Mesenchymal stem cell (in vitro differentiated cells and primary cell): ENCODE data around the gene PLEKHO2.
A peak's percentile ranks its signal among the peaks of the same experiment; 100 is the strongest.

Experiments
- DNase-seq: peaks from one replicate; pipeline ENCODE4 v3.0.0-alpha.2; 2013
- H2AFZ ChIP-seq: one replicate; pipeline ENCODE4 v1.6.1; 2013; ENCODE audit warnings: low read depth, mild to moderate bottlenecking, control low read depth, inconsistent platforms, low read length, moderate library complexity
- H2AK5ac ChIP-seq: 2 replicates; pipeline ENCODE4 v1.6.1; 2013; ENCODE audit warnings: low read length, moderate library complexity, mild to moderate bottlenecking, inconsistent platforms; ENCODE audit not compliant: severe bottlenecking
- H2BK120ac ChIP-seq: one replicate; pipeline ENCODE4 v1.6.1; 2013; ENCODE audit warnings: low read depth, mild to moderate bottlenecking, inconsistent platforms, low read length, moderate library complexity
- H2BK12ac ChIP-seq, 2 experiments: one replicate each; pipeline ENCODE4 v1.6.1; 2013; ENCODE audit warnings: inconsistent platforms in 2 of 2, low read length in 2 of 2, mild to moderate bottlenecking in 2 of 2, moderate library complexity in 2 of 2, control low read depth in 1 of 2
- H2BK15ac ChIP-seq: one replicate; pipeline ENCODE4 v1.6.1; 2013; ENCODE audit warnings: mild to moderate bottlenecking, low read depth, inconsistent platforms; ENCODE audit not compliant: poor library complexity, severe bottlenecking
- H2BK5ac ChIP-seq: 2 replicates; pipeline ENCODE4 v1.6.1; 2013; ENCODE audit warnings: low read depth, mild to moderate bottlenecking, low read length, control low read depth, inconsistent platforms; ENCODE audit not compliant: poor library complexity, severe bottlenecking
- H3K14ac ChIP-seq, 2 experiments: one replicate each; pipeline ENCODE4 v1.6.1; 2013; ENCODE audit warnings: inconsistent platforms in 2 of 2, low read length in 2 of 2, control low read depth in 1 of 2, mild to moderate bottlenecking in 1 of 2, moderate library complexity in 1 of 2
- H3K18ac ChIP-seq, 2 experiments: one replicate each; pipeline ENCODE4 v1.6.1; 2013; ENCODE audit warnings: inconsistent platforms in 2 of 2, low read length in 2 of 2, control low read depth in 1 of 2, low read depth in 1 of 2, mild to moderate bottlenecking in 1 of 2
- H3K23ac ChIP-seq, 2 experiments: one replicate each; pipeline ENCODE4 v1.6.1; 2013; ENCODE audit warnings: inconsistent platforms in 2 of 2, low read length in 2 of 2, mild to moderate bottlenecking in 2 of 2, moderate library complexity in 2 of 2, control low read depth in 1 of 2
- H3K27ac ChIP-seq: 2 replicates; pipeline ENCODE4 v1.5.1; 2013; ENCODE audit warnings: mild to moderate bottlenecking, moderate library complexity, low read length, control low read depth, inconsistent platforms; ENCODE audit not compliant: poor library complexity, severe bottlenecking
- H3K27me3 ChIP-seq, 2 experiments: 2 replicates each; pipeline versions ENCODE4 v1.6.1 to v1.7.0; 2013; ENCODE audit warnings: low read length in 2 of 2, mild to moderate bottlenecking in 2 of 2, moderate library complexity in 2 of 2, control low read depth in 1 of 2, inconsistent platforms in 1 of 2; ENCODE audit not compliant: control insufficient read depth in 1 of 2, insufficient read depth in 1 of 2
- H3K36me3 ChIP-seq, 2 experiments: 2 replicates each; pipeline versions ENCODE4 v1.6.1 to v1.7.0; 2013; ENCODE audit warnings: low read length in 2 of 2, control low read depth in 1 of 2, inconsistent platforms in 1 of 2, low read depth in 1 of 2, mild to moderate bottlenecking in 1 of 2; ENCODE audit not compliant: insufficient read depth in 2 of 2, control insufficient read depth in 1 of 2
- H3K4ac ChIP-seq, 2 experiments: one replicate each; pipeline ENCODE4 v1.6.1; 2013; ENCODE audit warnings: inconsistent platforms in 2 of 2, low read length in 2 of 2, mild to moderate bottlenecking in 2 of 2, moderate library complexity in 2 of 2, control low read depth in 1 of 2, low read depth in 1 of 2
- H3K4me1 ChIP-seq: 2 replicates; pipeline ENCODE4 v1.6.1; 2013; ENCODE audit warnings: low read depth, low read length, control low read depth; ENCODE audit not compliant: control insufficient read depth, insufficient read depth
- H3K4me2 ChIP-seq: 2 replicates; pipeline ENCODE4 v1.6.1; 2013; ENCODE audit warnings: low read length, mild to moderate bottlenecking, inconsistent platforms; ENCODE audit not compliant: poor library complexity, severe bottlenecking
- H3K4me3 ChIP-seq, 2 experiments: 2 replicates each; pipeline versions ENCODE4 v1.5.1 to v1.7.0; 2013; ENCODE audit warnings: low read length in 2 of 2, mild to moderate bottlenecking in 2 of 2, control low read depth in 1 of 2, low read depth in 1 of 2; ENCODE audit not compliant: insufficient read depth in 1 of 2
- H3K79me1 ChIP-seq: replicated peaks from 2 replicates; pipeline ENCODE4 v1.6.1; 2013; ENCODE audit warnings: mild to moderate bottlenecking, control low read depth, low read length, inconsistent platforms; ENCODE audit not compliant: poor library complexity, severe bottlenecking
- H3K9ac ChIP-seq: 2 replicates; pipeline ENCODE4 v1.7.0; 2013; ENCODE audit warnings: mild to moderate bottlenecking, low read length, moderate library complexity
- H3K9me3 ChIP-seq: 2 replicates; pipeline ENCODE4 v1.7.0; 2013; ENCODE audit warnings: mild to moderate bottlenecking, low read length; ENCODE audit not compliant: control insufficient read depth
- H4K8ac ChIP-seq: one replicate; pipeline ENCODE4 v1.6.1; 2013; ENCODE audit warnings: inconsistent platforms, mild to moderate bottlenecking, low read length, moderate library complexity
- H4K91ac ChIP-seq: one replicate; pipeline ENCODE4 v1.6.1; 2013; ENCODE audit warnings: mild to moderate bottlenecking, low read length, inconsistent platforms
- WGBS: methylation state at CpG from one replicate; pipeline ENCODE4 v1.1.7; 2013; ENCODE audit warnings: mixed read lengths; 5-methylcytosine and 5-hydroxymethylcytosine counted together

Gene PLEKHO2

DNA sequence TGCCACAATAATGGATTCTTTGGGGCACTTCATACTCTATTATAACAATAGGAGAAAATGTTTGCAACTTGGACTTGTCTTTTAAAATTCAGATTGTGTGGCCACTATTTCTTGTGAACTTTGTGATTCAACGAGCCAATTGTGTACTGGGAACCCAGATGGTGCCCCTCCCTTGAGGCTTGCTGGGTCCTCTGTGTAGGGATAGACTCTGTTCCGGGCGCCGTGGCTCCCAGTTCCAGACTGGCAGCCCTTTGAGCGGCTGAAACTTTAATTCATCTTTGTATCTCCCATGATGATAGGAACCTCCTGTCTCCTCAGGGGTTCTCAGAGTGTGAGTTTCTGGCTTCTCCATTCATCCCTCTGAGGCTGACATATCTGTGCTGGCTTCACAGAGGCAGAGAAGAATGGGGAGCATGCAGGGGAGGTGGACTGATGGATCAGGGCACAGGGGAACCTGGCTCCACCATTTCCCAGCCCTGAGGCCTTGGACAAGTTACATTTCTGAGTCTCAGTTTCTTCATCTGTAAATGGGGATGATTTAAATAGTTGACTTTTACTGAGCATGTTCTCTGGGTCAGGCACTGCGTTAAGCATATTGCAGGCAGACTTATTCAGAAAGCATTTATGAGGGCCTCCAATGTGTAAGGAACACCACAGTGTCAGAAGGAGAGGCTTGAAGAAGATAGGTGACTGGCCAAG, 54.8 kb downstream of the PLEKHO2 start:
- H2BK15ac ChIP-seq, result no peak overlapping the region
- H3K36me3 ChIP-seq, result no peaks in the 10 kb centered on the region
- H3K4me1 ChIP-seq, result peaks cover 24% of the 10 kb centered on the region
- no peak overlapping the region for H3K27ac ChIP-seq
- peak overlapping the region; percentile 61 to 90 for H3K18ac ChIP-seq
- peak overlapping the region; percentile 11 for H2AK5ac ChIP-seq
- peak overlapping the region; percentile 20 for H4K91ac ChIP-seq
- H2BK120ac ChIP-seq, result peak overlapping the region; percentile 0
- no peak overlapping the region for H2BK5ac ChIP-seq
- 91% methylated on average over 6 of the region's 6 CpGs for WGBS
- H3K27me3 ChIP-seq, result no peaks in the 10 kb centered on the region
- no peak overlapping the region for H3K14ac ChIP-seq
- H2AFZ ChIP-seq, result no peak overlapping the region
- H3K4ac ChIP-seq, result peak overlapping the region; percentile 49 to 75
- no peak overlapping the region for H3K4me2 ChIP-seq
- peaks cover 9% of the 10 kb centered on the region for H3K9me3 ChIP-seq
- no peak for DNase-seq
- H3K4me3 ChIP-seq, result peak overlapping the region in 1 of 2 experiments; percentile 69
- H3K9ac ChIP-seq, result peak overlapping the region; percentile 85
- peak overlapping the region; percentile 98 for H4K8ac ChIP-seq
- no peaks in the 10 kb centered on the region for H3K79me1 ChIP-seq
- H3K23ac ChIP-seq, result peak overlapping the region in 1 of 2 experiments; percentile 2
- peak overlapping the region; percentile 22 to 99 for H2BK12ac ChIP-seq

GRCh38 chr15:64897345-64897985, 55.8 kb downstream of the PLEKHO2 start:
- Histone ChIP-seq H3K9ac (peak overlapping the region; percentile 85), H2BK5ac (no peak overlapping the region), H4K91ac (peak overlapping the region; percentile 96), H3K4me3 (no peak overlapping the region), H4K8ac (peak overlapping the region; percentile 98), H3K79me1 (no peaks in the 10 kb centered on the region), H3K36me3 (no peaks in the 10 kb centered on the region), H3K9me3 (peaks cover 14% of the 10 kb centered on the region), H2BK12ac (peak overlapping the region; percentile 93 to 99), H3K27ac (no peak overlapping the region), H2AK5ac (peak overlapping the region; percentile 38), H2BK15ac (peak overlapping the region; percentile 71), H2BK120ac (peak overlapping the region; percentile 82), H3K23ac (no peak overlapping the region), H2AFZ (no peak overlapping the region), H3K14ac (peak overlapping the region in 1 of 2 experiments; percentile 97), H3K4me2 (no peak overlapping the region), H3K4ac (peak overlapping the region; percentile 93 to 94), H3K4me1 (peaks cover 24% of the 10 kb centered on the region), H3K18ac (peak overlapping the region; percentile 95 to 98), H3K27me3 (no peaks in the 10 kb centered on the region)
- peak; percentile 84 for DNase-seq
- 12% methylated on average over 5 of the region's 6 CpGs for WGBS

GRCh38 chr15:64898406-64898805, 56.7 kb downstream of the PLEKHO2 start:
- H2BK12ac ChIP-seq, result peak overlapping the region in 1 of 2 experiments; percentile 27
- H3K9ac ChIP-seq, result peak overlapping the region; percentile 85
- no peak overlapping the region for H3K14ac ChIP-seq
- peak overlapping the region; percentile 69 for H4K91ac ChIP-seq
- H3K23ac ChIP-seq, result no peak overlapping the region
- H3K27me3 ChIP-seq, result no peaks in the 10 kb centered on the region
- H3K18ac ChIP-seq, result peak overlapping the region; percentile 95 to 98
- H4K8ac ChIP-seq, result no peak overlapping the region
- peaks cover 23% of the 10 kb centered on the region for H3K4me1 ChIP-seq
- no peak overlapping the region for H3K4me3 ChIP-seq
- peaks cover 14% of the 10 kb centered on the region for H3K9me3 ChIP-seq
- 86% methylated on average over 4 of the region's 4 CpGs for WGBS
- H3K36me3 ChIP-seq, result no peaks in the 10 kb centered on the region
- no peaks in the 10 kb centered on the region for H3K79me1 ChIP-seq
- H2AK5ac ChIP-seq, result no peak overlapping the region
- H2BK5ac ChIP-seq, result no peak overlapping the region
- no peak for DNase-seq
- peak overlapping the region; percentile 71 for H2BK15ac ChIP-seq
- no peak overlapping the region for H2AFZ ChIP-seq
- H3K4me2 ChIP-seq, result no peak overlapping the region
- H3K27ac ChIP-seq, result no peak overlapping the region
- H3K4ac ChIP-seq, result peak overlapping the region in 1 of 2 experiments; percentile 93
- H2BK120ac ChIP-seq, result peak overlapping the region; percentile 24

- DNase-seq, result no peak
- 99% methylated on average over 5 of the region's 5 CpGs for WGBS
- no peak overlapping the region for H3K4ac ChIP-seq
Measured at GRCh38 chr15:64901141-64901540, 59.4 kb downstream of the PLEKHO2 start.

More at GRCh38 chr15:64901141-64901540, 59.4 kb downstream of the PLEKHO2 start:
- H3K9me3 ChIP-seq, result peaks cover 14% of the 10 kb centered on the region
- H3K27ac ChIP-seq, result no peak overlapping the region
- no peak overlapping the region for H2BK12ac ChIP-seq
- H3K79me1 ChIP-seq, result no peaks in the 10 kb centered on the region
- H4K91ac ChIP-seq, result no peak overlapping the region
- no peak overlapping the region for H3K4me2 ChIP-seq
- no peaks in the 10 kb centered on the region for H3K27me3 ChIP-seq
- no peak overlapping the region for H3K23ac ChIP-seq
- no peak overlapping the region for H2AK5ac ChIP-seq
- H2AFZ ChIP-seq, result no peak overlapping the region
- H3K36me3 ChIP-seq, result no peaks in the 10 kb centered on the region
- H3K14ac ChIP-seq, result no peak overlapping the region
- no peak overlapping the region for H2BK5ac ChIP-seq
- H2BK15ac ChIP-seq, result no peak overlapping the region
- H3K4me1 ChIP-seq, result peaks cover 13% of the 10 kb centered on the region
- H3K9ac ChIP-seq, result no peak overlapping the region
- no peak overlapping the region for H4K8ac ChIP-seq
- no peak overlapping the region for H3K4me3 ChIP-seq
- H2BK120ac ChIP-seq, result no peak overlapping the region
- no peak overlapping the region for H3K18ac ChIP-seq
